SK-N-SH (cell line): ENCODE measurements around the gene PDE4B.

Source experiments
- RCOR1 ChIP-seq: fragments of 150-350 bp; IDR thresholded peaks from 2 replicates; pipeline ENCODE4 v1.6.1; 2017; ENCODE audit warnings: antibody characterized with exemption, low read length
- RFX5 ChIP-seq: IDR thresholded peaks from 2 replicates; pipeline ENCODE4 v1.6.1; 2012; ENCODE audit warnings: mild to moderate bottlenecking, improper control_type of control experiment, low read length
- TF ChIP-seq, protein P1 (sequence below): fragments of 200-600 bp; sonication (generic); IDR thresholded peaks from 2 replicates; pipeline ENCODE4 v1.6.1; 2017; ENCODE audit warnings: antibody characterized with exemption, mild to moderate bottlenecking, moderate library complexity
- TF ChIP-seq, protein P2 (sequence below): IDR thresholded peaks from 2 replicates; pipeline ENCODE4; 2012

DNA sequence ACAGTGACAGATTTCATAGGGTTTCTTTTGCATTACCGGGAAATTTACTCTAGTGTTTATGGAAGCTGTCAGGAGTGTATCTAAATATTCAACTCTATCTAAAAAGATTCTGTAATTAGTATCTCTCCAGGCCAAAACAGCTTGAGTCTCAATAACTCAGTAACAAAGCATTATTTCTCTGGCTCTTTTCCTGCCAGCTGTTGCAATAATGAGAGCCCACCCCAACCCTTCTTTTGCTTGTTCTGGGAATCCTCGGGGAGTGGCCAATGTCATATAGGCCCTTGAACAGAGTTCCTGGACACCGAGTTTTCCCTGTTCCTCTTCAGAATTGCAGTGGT lies 621.1 kb downstream of the PDE4B start:
- TF ChIP-seq, protein P1, sequence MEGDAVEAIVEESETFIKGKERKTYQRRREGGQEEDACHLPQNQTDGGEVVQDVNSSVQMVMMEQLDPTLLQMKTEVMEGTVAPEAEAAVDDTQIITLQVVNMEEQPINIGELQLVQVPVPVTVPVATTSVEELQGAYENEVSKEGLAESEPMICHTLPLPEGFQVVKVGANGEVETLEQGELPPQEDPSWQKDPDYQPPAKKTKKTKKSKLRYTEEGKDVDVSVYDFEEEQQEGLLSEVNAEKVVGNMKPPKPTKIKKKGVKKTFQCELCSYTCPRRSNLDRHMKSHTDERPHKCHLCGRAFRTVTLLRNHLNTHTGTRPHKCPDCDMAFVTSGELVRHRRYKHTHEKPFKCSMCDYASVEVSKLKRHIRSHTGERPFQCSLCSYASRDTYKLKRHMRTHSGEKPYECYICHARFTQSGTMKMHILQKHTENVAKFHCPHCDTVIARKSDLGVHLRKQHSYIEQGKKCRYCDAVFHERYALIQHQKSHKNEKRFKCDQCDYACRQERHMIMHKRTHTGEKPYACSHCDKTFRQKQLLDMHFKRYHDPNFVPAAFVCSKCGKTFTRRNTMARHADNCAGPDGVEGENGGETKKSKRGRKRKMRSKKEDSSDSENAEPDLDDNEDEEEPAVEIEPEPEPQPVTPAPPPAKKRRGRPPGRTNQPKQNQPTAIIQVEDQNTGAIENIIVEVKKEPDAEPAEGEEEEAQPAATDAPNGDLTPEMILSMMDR = no peak
- TF ChIP-seq RCOR1 (no peak), RFX5 (no peak)
- TF ChIP-seq, protein P2, sequence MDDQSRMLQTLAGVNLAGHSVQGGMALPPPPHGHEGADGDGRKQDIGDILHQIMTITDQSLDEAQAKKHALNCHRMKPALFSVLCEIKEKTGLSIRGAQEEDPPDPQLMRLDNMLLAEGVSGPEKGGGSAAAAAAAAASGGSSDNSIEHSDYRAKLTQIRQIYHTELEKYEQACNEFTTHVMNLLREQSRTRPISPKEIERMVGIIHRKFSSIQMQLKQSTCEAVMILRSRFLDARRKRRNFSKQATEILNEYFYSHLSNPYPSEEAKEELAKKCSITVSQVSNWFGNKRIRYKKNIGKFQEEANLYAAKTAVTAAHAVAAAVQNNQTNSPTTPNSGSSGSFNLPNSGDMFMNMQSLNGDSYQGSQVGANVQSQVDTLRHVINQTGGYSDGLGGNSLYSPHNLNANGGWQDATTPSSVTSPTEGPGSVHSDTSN = no peak
